GM10266 (cell line): ENCODE data around the gene RNF151.
A peak's percentile ranks its signal among the peaks of the same experiment; 100 is the strongest.
"Not testable (repeated sequence)": the region's sequence is repeated elsewhere in the genome, so short reads cannot be mapped to it uniquely, and the experiment has no call there.

Experiments used
- DNase-seq: peaks from one replicate; pipeline ENCODE4 v3.0.0; 2012; ENCODE audit errors: extremely low spot score
- TF ChIP-seq, protein P1 (sequence below): IDR thresholded peaks from 2 replicates; pipeline ENCODE4 v1.5.1; 2012; ENCODE audit warnings: mild to moderate bottlenecking, low read depth; ENCODE audit not compliant: control insufficient read depth, insufficient read depth; ENCODE audit errors: missing control alignments

The RNF151 gene

DNA sequence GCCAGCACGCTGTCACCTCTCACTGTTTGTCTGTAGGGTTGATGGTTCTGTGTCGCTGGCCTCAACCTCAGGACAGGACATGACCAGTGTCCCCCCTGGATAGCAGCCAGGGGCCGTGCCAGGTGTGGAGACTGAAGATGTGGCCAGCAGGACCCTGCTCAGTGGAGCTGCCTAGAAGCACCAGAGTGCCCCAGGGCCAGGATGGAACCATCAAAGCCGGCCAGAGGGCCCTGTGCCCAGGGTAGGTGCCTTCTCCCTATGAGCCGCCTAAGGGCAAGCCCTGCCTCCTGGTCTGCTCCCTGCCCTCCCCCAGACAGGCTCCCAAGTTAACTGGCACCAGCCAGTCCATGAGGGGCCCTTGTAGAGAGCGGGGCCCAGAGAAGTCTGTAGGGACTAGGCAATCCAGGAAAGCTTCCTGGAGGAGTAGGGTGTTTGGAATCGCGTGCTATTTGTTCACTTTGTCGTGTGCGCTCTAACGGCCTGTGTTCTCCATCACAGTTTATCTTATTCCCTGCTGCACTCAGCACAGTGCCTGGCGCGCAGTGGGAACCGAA, 7.9 kb upstream of the RNF151 start:
- no peak for DNase-seq
- TF ChIP-seq, protein P1, sequence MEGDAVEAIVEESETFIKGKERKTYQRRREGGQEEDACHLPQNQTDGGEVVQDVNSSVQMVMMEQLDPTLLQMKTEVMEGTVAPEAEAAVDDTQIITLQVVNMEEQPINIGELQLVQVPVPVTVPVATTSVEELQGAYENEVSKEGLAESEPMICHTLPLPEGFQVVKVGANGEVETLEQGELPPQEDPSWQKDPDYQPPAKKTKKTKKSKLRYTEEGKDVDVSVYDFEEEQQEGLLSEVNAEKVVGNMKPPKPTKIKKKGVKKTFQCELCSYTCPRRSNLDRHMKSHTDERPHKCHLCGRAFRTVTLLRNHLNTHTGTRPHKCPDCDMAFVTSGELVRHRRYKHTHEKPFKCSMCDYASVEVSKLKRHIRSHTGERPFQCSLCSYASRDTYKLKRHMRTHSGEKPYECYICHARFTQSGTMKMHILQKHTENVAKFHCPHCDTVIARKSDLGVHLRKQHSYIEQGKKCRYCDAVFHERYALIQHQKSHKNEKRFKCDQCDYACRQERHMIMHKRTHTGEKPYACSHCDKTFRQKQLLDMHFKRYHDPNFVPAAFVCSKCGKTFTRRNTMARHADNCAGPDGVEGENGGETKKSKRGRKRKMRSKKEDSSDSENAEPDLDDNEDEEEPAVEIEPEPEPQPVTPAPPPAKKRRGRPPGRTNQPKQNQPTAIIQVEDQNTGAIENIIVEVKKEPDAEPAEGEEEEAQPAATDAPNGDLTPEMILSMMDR, result no peak

DNA sequence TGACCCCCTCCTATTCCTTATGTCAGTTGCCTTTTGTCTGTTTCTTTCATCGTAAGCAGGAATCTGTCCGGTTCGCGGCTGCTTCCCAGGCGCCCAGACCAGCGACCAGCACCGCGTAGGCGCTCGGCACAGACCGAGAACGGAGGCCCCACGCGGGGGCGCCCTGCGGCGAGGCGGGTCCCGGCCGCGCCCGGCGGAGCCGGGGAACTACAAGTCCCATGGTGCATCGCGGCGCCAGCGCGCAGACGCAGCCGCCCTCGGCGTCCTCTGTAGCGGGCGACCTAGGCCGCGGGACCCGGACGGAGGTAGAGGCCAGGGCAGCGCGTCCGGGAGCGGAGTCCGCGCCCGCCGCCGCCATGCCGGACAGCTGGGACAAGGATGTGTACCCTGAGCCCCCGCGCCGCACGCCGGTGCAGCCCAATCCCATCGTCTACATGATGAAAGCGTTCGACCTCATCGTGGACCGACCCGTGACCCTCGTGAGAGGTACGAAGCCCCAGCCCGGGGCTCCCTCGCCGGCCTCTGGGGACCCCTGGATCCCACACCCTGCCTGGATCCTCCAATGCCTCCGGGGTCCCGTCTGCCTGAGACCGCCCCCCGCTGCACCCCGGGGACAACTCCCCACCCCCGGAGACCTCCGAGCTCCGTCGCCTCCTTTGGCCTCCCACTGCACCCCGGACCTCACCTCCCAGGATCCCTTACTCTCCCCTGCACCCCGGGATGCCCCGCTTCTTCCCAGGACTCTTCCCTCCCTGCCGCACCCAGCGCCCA, 7.2 kb upstream of the RNF151 start, which contains the start of gene NDUFB10:
NDUFB10 (plus strand) TSS at position 270 of the 771 bp plus-strand sequence; CDS start at position 357, 87 bp downstream.
- DNase-seq, result peak; percentile 96
- TF ChIP-seq, protein P1, result peak; percentile 86

- no peak for DNase-seq
- TF ChIP-seq, protein P1, result no peak
Measured at GRCh38 chr16:1960665-1961630, 5.7 kb upstream of the RNF151 start.

GRCh38 chr16:1961651-1962067, 5.0 kb upstream of the RNF151 start:
- TF ChIP-seq, protein P1, result no peak
- DNase-seq, result no peak

- DNase-seq, result not testable (repeated sequence)
Measured at GRCh38 chr16:1962161-1963153, 4.2 kb upstream of the RNF151 start.

GRCh38 chr16:1963806-1964505, 2.7 kb upstream of the RNF151 start:
- DNase-seq, result no peak
- TF ChIP-seq, protein P1, result peak; percentile 29
